Skeletal muscle satellite cell (primary cell): ENCODE measurements around the gene PRKAR1A.

Experiments
- H3K27me3 ChIP-seq: 2 replicates; pipeline ENCODE4 v1.7.0; 2013; ENCODE audit warnings: low read length; ENCODE audit not compliant: control insufficient read depth, insufficient read depth
- H3K36me3 ChIP-seq: 2 replicates; pipeline ENCODE4 v1.7.0; 2013; ENCODE audit warnings: mild to moderate bottlenecking, control low read depth, low read length; ENCODE audit not compliant: insufficient read depth
- H3K4me1 ChIP-seq: 2 replicates; pipeline ENCODE4 v1.7.0; 2013; ENCODE audit warnings: low read length; ENCODE audit not compliant: control insufficient read depth, insufficient read depth
- H3K4me2 ChIP-seq: 2 replicates; pipeline ENCODE4 v1.7.0; 2013; ENCODE audit warnings: mild to moderate bottlenecking, low read length
- H3K4me3 ChIP-seq: 2 replicates; pipeline ENCODE4 v1.7.0; 2013; ENCODE audit warnings: low read length
- H3K9ac ChIP-seq: 2 replicates; pipeline ENCODE4 v1.7.0; 2013; ENCODE audit warnings: mild to moderate bottlenecking, low read depth, low read length, moderate library complexity
- H3K9me3 ChIP-seq: replicated peaks from 2 replicates; pipeline ENCODE4 v1.7.0; 2013; ENCODE audit warnings: mild to moderate bottlenecking, control low read depth, low read length

The PRKAR1A gene

GRCh38 chr17:68531252-68531651, 19.0 kb downstream of the PRKAR1A start:
- no peak overlapping the region for H3K9ac ChIP-seq
- H3K4me1 ChIP-seq, result no peaks in the 10 kb centered on the region
- H3K4me3 ChIP-seq, result no peak overlapping the region
- H3K4me2 ChIP-seq, result no peak overlapping the region
- no peaks in the 10 kb centered on the region for H3K9me3 ChIP-seq
- no peaks in the 10 kb centered on the region for H3K27me3 ChIP-seq
- peaks cover 92% of the 10 kb centered on the region for H3K36me3 ChIP-seq

- no peaks in the 10 kb centered on the region for H3K9me3 ChIP-seq
- H3K4me3 ChIP-seq, result no peak overlapping the region
- H3K36me3 ChIP-seq, result peaks cover 91% of the 10 kb centered on the region
Measured at GRCh38 chr17:68532826-68533225, 20.6 kb downstream of the PRKAR1A start.

GRCh38 chr17:68533887-68534694, 21.9 kb downstream of the PRKAR1A start:
- no peaks in the 10 kb centered on the region for H3K9me3 ChIP-seq
- no peaks in the 10 kb centered on the region for H3K27me3 ChIP-seq
- no peak overlapping the region for H3K4me3 ChIP-seq
- H3K4me1 ChIP-seq, result no peaks in the 10 kb centered on the region
- no peak overlapping the region for H3K9ac ChIP-seq
- H3K36me3 ChIP-seq, result peaks cover 85% of the 10 kb centered on the region
- H3K4me2 ChIP-seq, result no peak overlapping the region

More at GRCh38 chr17:68532826-68533225, 20.6 kb downstream of the PRKAR1A start:
- no peak overlapping the region for H3K9ac ChIP-seq
- H3K4me1 ChIP-seq, result no peaks in the 10 kb centered on the region
- H3K27me3 ChIP-seq, result no peaks in the 10 kb centered on the region
- no peak overlapping the region for H3K4me2 ChIP-seq

GRCh38 chr17:68534695-68535088, 22.5 kb downstream of the PRKAR1A start:
- H3K27me3 ChIP-seq, result no peaks in the 10 kb centered on the region
- no peak overlapping the region for H3K4me2 ChIP-seq
- no peaks in the 10 kb centered on the region for H3K9me3 ChIP-seq
- H3K36me3 ChIP-seq, result peaks cover 82% of the 10 kb centered on the region
- no peaks in the 10 kb centered on the region for H3K4me1 ChIP-seq
- no peak overlapping the region for H3K4me3 ChIP-seq
- no peak overlapping the region for H3K9ac ChIP-seq

GRCh38 chr17:68535922-68536321, 23.7 kb downstream of the PRKAR1A start:
- Histone ChIP-seq H3K27me3 (no peaks in the 10 kb centered on the region), H3K36me3 (peaks cover 79% of the 10 kb centered on the region), H3K4me1 (no peaks in the 10 kb centered on the region), H3K9ac (no peak overlapping the region), H3K9me3 (no peaks in the 10 kb centered on the region), H3K4me2 (no peak overlapping the region), H3K4me3 (no peak overlapping the region)

- no peak overlapping the region for H3K9ac ChIP-seq
- H3K36me3 ChIP-seq, result peaks cover 43% of the 10 kb centered on the region
- H3K4me3 ChIP-seq, result no peak overlapping the region
- no peaks in the 10 kb centered on the region for H3K9me3 ChIP-seq
- no peak overlapping the region for H3K4me2 ChIP-seq
- H3K4me1 ChIP-seq, result no peaks in the 10 kb centered on the region
- no peaks in the 10 kb centered on the region for H3K27me3 ChIP-seq
Measured at GRCh38 chr17:68539548-68540467, 27.6 kb downstream of the PRKAR1A start.

- Histone ChIP-seq H3K4me1 (no peaks in the 10 kb centered on the region), H3K27me3 (no peaks in the 10 kb centered on the region), H3K9ac (no peak overlapping the region), H3K4me2 (no peak overlapping the region), H3K36me3 (peaks cover 32% of the 10 kb centered on the region), H3K4me3 (no peak overlapping the region), H3K9me3 (no peaks in the 10 kb centered on the region)
Measured at GRCh38 chr17:68540981-68541380, 28.8 kb downstream of the PRKAR1A start.

- peaks cover 27% of the 10 kb centered on the region for H3K36me3 ChIP-seq
- no peak overlapping the region for H3K9ac ChIP-seq
- H3K4me2 ChIP-seq, result no peak overlapping the region
- H3K4me1 ChIP-seq, result no peaks in the 10 kb centered on the region
- H3K4me3 ChIP-seq, result no peak overlapping the region
- H3K27me3 ChIP-seq, result no peaks in the 10 kb centered on the region
- no peaks in the 10 kb centered on the region for H3K9me3 ChIP-seq
Measured at GRCh38 chr17:68541816-68542215, 29.6 kb downstream of the PRKAR1A start.

GRCh38 chr17:68542698-68543463, 30.7 kb downstream of the PRKAR1A start:
- Histone ChIP-seq H3K9ac (no peak overlapping the region), H3K36me3 (peaks cover 16% of the 10 kb centered on the region), H3K4me1 (no peaks in the 10 kb centered on the region), H3K4me3 (no peak overlapping the region), H3K4me2 (no peak overlapping the region), H3K27me3 (no peaks in the 10 kb centered on the region), H3K9me3 (no peaks in the 10 kb centered on the region)

GRCh38 chr17:68544111-68544915, 32.1 kb downstream of the PRKAR1A start:
- no peak overlapping the region for H3K4me2 ChIP-seq
- peaks cover 11% of the 10 kb centered on the region for H3K36me3 ChIP-seq
- no peaks in the 10 kb centered on the region for H3K9me3 ChIP-seq
- H3K9ac ChIP-seq, result no peak overlapping the region
- no peak overlapping the region for H3K4me3 ChIP-seq
- H3K27me3 ChIP-seq, result no peaks in the 10 kb centered on the region
- no peaks in the 10 kb centered on the region for H3K4me1 ChIP-seq
